ENCODE measurements around the gene DELE1. TPM values are rescaled to one million over a fixed set of nuclear protein-coding genes. Genes with fewer than 3 reads are reported as not detected.

The DELE1 gene
- total RNA-seq, 1 experiment from 2014 or later: 88.1 TPM

- H3K4me1 Mint-ChIP-seq (ENCODE audit: insufficient read depth, unreplicated experiment): peaks cover 19% of the 10 kb centered on the region
- H3K27ac Mint-ChIP-seq (ENCODE audit: low read depth, unreplicated experiment): no peak overlapping the region
- intact Hi-C loops (cut with micrococcal nuclease): no loop called here
- CTCF ChIA-PET: interaction anchor here (0.5 to 3.4 kb wide), 6 partner anchors 10 to 242 kb away, joined by 3 to 22 read pairs (median 4); partner anchors contain the start of genes DELE1 and RNF14
- peaks cover 94% of the 10 kb centered on the region for H3K36me3 Mint-ChIP-seq (ENCODE audit: insufficient read depth, unreplicated experiment)
- DNase-seq (ENCODE audit: unreplicated experiment): no peak
- no peaks in the 10 kb centered on the region for H3K9me3 Mint-ChIP-seq (ENCODE audit: unreplicated experiment)
- no peaks in the 10 kb centered on the region for H3K27me3 Mint-ChIP-seq (ENCODE audit: insufficient read depth, unreplicated experiment)
- POLR2A ChIA-PET: interaction anchor here (5.7 kb wide), 1 partner anchor 10 kb away, joined by 40 read pairs; the partner anchor contains the start of gene DELE1
- TF ChIP-seq CTCF (IDR thresholded peaks at IDR 0.05; ENCODE audit: unreplicated experiment): no peak
- H3K4me3 Mint-ChIP-seq (ENCODE audit: unreplicated experiment): no peak overlapping the region
- BruUV-seq (replicated peaks): no TSS peak
Measured at GRCh38 chr5:141933151-141933550, 9.5 kb downstream of the DELE1 start.

- DNase-seq (ENCODE audit: unreplicated experiment): no peak
- no peaks in the 10 kb centered on the region for H3K9me3 Mint-ChIP-seq (ENCODE audit: unreplicated experiment)
- H3K4me1 Mint-ChIP-seq (ENCODE audit: insufficient read depth, unreplicated experiment): peaks cover 19% of the 10 kb centered on the region
- H3K4me3 Mint-ChIP-seq (ENCODE audit: unreplicated experiment): no peak overlapping the region
- CTCF ChIA-PET: interaction anchor here (0.9 to 3.4 kb wide), 9 partner anchors 11 to 243 kb away, joined by 3 to 22 read pairs (median 4); partner anchors contain the start of genes DELE1, PCDH1 and RNF14
- H3K27ac Mint-ChIP-seq (ENCODE audit: low read depth, unreplicated experiment): peak overlapping the region; percentile 55
- TF ChIP-seq CTCF (IDR thresholded peaks at IDR 0.05; ENCODE audit: unreplicated experiment): no peak
- peaks cover 94% of the 10 kb centered on the region for H3K36me3 Mint-ChIP-seq (ENCODE audit: insufficient read depth, unreplicated experiment)
- intact Hi-C loops (cut with micrococcal nuclease): no loop called here
- H3K27me3 Mint-ChIP-seq (ENCODE audit: insufficient read depth, unreplicated experiment): no peaks in the 10 kb centered on the region
- POLR2A ChIA-PET: interaction anchor here (0.7 to 5.7 kb wide), 5 partner anchors 10 to 45 kb away, joined by 3 to 40 read pairs (median 6); partner anchors contain the start of gene DELE1
- no TSS peak for BruUV-seq (replicated peaks)
Measured at GRCh38 chr5:141934099-141934844, 10.6 kb downstream of the DELE1 start.

- TF ChIP-seq CTCF (IDR thresholded peaks at IDR 0.05; ENCODE audit: unreplicated experiment): no peak
- no TSS peak for BruUV-seq (replicated peaks)
- Mint-ChIP-seq H3K4me3 (ENCODE audit: unreplicated experiment) (no peak overlapping the region), H3K27ac (ENCODE audit: low read depth, unreplicated experiment) (peak overlapping the region; percentile 55), H3K27me3 (ENCODE audit: insufficient read depth, unreplicated experiment) (no peaks in the 10 kb centered on the region), H3K9me3 (ENCODE audit: unreplicated experiment) (no peaks in the 10 kb centered on the region), H3K36me3 (ENCODE audit: insufficient read depth, unreplicated experiment) (peaks cover 87% of the 10 kb centered on the region), H3K4me1 (ENCODE audit: insufficient read depth, unreplicated experiment) (peaks cover 19% of the 10 kb centered on the region)
- intact Hi-C loops (cut with micrococcal nuclease): no loop called here
- ChIA-PET POLR2A (interaction anchor here (0.7 to 5.7 kb wide), 5 partner anchors 9 to 56 kb away, joined by 3 to 40 read pairs (median 6); partner anchors contain the start of gene DELE1), CTCF (interaction anchor here (1.0 to 3.4 kb wide), 6 partner anchors 10 to 57 kb away, joined by 3 to 22 read pairs (median 8); partner anchors contain the start of genes PCDH1 and RNF14)
- peak; percentile 47 for DNase-seq (ENCODE audit: unreplicated experiment)
Measured at GRCh38 chr5:141935538-141935937, 11.9 kb downstream of the DELE1 start.

- intact Hi-C loops (cut with micrococcal nuclease): no loop called here
- Mint-ChIP-seq H3K4me1 (ENCODE audit: insufficient read depth, unreplicated experiment) (peaks cover 9% of the 10 kb centered on the region), H3K27me3 (ENCODE audit: insufficient read depth, unreplicated experiment) (no peaks in the 10 kb centered on the region), H3K27ac (ENCODE audit: low read depth, unreplicated experiment) (peak overlapping the region; percentile 28), H3K36me3 (ENCODE audit: insufficient read depth, unreplicated experiment) (peaks cover 54% of the 10 kb centered on the region), H3K9me3 (ENCODE audit: unreplicated experiment) (no peaks in the 10 kb centered on the region), H3K4me3 (ENCODE audit: unreplicated experiment) (no peak overlapping the region)
- no TSS peak for BruUV-seq (replicated peaks)
- no peak for TF ChIP-seq CTCF (IDR thresholded peaks at IDR 0.05; ENCODE audit: unreplicated experiment)
- POLR2A ChIA-PET: interaction anchor here (0.5 to 6.8 kb wide), 6 partner anchors 17 to 290 kb away, joined by 3 to 51 read pairs (median 6); partner anchors contain the start of genes DELE1, FCHSD1, PCDH12 and RNF14
- CTCF ChIA-PET: interaction anchor here (0.6 to 12.8 kb wide), 11 partner anchors 8 to 534 kb away, joined by 3 to 155 read pairs (median 4); partner anchors contain the start of genes PCDH12 and RNF14
- DNase-seq (ENCODE audit: unreplicated experiment): no peak
Measured at GRCh38 chr5:141940695-141941271, 17.1 kb downstream of the DELE1 start.
